Measurements from ENCODE around the gene KDM6A.
"Not testable (repeated sequence)": the region's sequence is repeated elsewhere in the genome, so short reads cannot be mapped to it uniquely, and the experiment has no call there.

KDM6A gene

DNA sequence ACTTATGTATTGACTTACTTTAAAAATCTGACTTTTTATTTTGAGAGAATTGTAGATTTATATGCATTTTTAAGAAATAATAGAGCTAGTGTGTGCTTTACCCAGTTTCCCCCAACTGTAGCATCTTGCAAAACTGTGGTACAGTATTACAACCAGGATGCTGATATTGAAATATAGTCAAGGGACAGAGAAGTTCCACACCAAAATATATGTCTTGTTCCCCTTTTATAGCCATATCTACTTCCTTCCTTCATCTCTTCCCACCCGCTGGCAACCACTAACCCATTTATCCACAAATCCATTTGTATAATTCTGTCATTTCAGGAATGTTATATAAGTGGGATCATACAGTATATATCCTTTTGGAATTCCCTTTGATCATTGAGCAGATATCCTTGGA lies 16.8 kb downstream of the KDM6A start:
- no peak for DNase-seq (ENCODE audit: low read depth)

DNA sequence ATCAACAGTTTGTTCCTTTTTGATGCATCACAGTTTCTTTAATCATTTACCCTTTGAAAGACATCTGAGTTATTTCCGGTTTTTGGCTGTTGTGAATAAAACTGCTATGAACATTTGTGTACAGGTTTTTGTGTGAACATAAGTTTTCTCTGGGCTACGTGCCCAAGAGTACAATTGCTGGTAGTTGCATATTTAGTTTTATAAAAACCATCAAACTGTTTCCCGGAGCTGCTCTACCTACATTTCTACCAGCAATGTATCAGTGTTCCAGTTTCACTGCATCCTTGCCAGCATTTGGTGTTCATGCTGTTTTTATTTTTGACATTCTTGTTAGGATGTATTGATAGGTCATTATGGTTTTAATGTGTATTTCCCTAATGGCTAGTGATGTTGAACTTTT lies 17.3 kb downstream of the KDM6A start:
- no peak for DNase-seq (ENCODE audit: low read depth)

DNA sequence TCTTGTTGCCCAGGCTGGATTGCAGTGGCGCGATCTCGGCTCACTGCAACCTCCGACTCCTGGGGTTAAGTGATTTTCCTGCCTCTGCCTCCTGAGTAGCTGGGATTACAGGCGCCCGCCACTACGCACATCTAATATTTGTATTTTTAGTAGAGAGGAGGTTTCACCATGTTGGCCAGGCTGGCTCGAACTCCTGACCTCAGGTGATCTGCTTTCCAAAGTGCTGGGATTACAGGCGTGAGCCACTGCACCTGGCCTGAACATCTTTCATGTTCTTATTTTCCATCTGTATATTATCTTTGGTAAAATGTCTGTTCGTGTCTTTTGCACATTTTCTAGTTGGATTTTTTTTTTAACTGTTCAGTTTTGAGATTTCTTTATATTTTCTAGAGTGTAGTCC lies 17.7 kb downstream of the KDM6A start:
- not testable (repeated sequence) for DNase-seq (ENCODE audit: low read depth)

DNA sequence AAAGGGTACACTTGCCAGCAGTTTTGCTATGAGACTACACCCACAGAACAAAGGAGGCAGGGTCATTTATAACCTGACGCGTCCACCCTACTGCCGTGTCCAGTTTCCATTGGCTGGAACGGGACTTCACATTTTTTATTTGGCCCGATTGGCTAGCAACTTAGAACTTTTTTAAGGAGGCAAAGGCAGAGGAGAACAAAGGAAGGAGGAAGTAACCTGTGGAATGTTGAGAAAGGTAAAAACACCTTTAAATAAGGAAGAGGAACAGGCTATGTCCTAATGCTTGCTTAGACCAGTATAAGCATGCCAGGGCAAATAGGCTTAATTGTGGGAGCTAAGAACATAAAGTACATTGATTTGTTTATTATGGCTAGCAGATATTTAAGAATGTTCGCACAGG lies 18.7 kb downstream of the KDM6A start:
- DNase-seq (ENCODE audit: low read depth), result no peak

DNA sequence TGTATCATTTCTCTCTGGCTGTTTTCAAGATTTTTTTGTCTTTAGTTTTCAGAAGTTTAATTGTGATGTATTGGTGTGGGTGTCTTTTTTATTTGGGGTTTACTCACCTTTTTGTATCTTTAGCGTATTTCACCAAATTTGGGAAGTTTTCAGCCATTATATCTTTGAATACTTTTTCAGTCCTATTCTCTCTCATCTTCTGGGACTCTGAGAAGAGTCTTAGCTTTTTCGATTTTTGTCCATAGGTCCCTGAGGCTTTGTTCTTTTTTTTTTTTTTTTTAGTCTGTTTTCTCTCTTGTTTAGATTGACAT lies 23.8 kb downstream of the KDM6A start:
- DNase-seq (ENCODE audit: low read depth), result no peak

DNA sequence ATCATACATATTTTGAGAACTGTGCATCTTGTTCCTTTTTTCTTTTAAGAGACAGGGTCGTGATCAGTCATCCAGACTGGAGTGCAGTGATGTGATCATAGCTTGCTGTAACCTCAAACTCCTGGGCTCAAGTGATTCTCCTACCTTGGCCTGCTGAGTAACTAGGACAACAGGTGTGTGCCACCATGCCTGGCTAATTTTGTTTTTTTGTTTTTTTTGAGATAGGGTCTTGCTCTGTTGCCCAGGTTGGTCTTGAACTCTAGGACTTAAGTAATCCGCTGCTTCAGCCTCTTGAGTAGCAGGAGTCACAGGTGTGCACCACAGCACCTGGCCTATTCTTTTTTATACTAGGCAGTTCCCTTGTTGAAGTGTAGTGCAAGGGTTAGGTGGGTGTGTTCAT lies 24.6 kb downstream of the KDM6A start:
- no peak for DNase-seq (ENCODE audit: low read depth)

DNA sequence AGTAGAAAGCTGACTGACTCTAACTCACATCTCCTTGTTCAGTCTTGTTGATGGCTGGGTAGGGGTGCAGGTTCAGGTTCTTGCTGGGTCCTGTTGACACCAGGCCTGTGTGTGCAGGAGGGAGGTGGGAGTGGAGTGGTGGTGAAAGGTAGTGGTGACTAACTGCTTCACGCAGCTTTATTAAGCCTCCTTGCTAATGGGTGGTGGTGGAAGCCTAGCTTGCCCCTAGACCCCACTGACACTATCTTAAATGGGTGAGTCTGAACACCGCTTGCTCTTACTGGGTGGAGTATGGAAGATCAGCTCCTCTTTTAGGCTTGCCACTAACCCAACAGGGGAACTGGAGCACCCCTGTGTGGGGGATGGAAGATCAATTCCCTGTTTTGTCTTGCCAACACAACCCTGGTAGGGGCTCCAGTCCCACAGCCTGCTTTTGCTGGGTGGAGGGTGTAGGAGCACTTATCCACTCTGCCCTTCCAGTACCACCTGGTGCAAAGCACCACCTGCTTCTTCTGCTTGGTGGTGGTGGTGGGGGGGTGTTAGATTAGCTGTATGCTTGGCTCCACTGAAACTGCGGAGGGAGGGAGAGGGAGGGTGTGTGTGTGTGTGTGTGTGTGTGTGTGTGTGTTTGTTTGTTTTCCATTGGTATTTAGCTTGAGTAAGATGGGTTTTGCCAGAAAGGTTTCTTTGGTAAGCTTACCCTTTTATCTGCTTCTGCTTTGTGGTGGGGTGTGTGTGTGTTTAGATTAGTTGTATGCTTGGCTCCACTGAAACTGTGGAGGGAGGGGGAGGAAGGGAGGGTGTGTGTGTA lies 25.6 kb downstream of the KDM6A start:
- DNase-seq (ENCODE audit: low read depth), result no peak

DNA sequence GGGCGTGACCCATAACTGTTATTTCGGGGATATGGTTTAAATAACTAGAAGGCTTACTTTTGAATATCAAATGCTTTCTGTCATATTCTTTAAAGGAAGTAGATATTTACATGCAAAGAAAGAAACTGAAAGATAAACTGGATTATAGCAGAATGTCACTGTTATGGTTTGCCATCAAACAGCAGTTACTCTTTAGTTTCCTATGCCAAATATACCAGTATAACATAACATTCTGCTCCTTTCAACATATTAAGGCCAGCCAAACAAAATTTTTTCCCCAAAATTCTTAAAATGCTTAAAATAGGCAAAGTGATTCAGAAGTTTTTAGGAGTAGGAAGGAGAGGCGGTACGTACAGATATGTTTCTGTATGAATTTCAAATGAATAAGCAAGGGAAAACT lies 27.0 kb downstream of the KDM6A start:
- no peak for DNase-seq (ENCODE audit: low read depth)

DNA sequence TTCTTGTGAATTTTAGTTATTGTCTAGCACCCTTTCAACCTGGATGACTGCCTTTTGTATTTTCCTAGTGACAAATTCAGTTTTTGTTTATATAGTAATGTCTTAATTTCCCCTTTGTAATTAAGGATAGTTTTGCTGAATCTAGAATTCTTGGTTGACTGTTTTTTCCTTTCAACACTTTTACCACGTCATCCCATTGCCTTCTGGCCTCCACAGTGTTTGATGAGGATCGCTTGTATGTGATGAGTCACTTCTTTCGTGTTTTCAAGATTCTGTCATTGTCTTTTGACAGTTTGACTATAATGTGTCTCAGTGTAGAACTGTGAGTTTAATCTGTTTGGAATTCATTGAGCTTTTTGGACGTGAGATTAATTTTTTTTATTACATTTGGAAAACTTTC lies 30.1 kb downstream of the KDM6A start:
- no peak for DNase-seq (ENCODE audit: low read depth)

DNA sequence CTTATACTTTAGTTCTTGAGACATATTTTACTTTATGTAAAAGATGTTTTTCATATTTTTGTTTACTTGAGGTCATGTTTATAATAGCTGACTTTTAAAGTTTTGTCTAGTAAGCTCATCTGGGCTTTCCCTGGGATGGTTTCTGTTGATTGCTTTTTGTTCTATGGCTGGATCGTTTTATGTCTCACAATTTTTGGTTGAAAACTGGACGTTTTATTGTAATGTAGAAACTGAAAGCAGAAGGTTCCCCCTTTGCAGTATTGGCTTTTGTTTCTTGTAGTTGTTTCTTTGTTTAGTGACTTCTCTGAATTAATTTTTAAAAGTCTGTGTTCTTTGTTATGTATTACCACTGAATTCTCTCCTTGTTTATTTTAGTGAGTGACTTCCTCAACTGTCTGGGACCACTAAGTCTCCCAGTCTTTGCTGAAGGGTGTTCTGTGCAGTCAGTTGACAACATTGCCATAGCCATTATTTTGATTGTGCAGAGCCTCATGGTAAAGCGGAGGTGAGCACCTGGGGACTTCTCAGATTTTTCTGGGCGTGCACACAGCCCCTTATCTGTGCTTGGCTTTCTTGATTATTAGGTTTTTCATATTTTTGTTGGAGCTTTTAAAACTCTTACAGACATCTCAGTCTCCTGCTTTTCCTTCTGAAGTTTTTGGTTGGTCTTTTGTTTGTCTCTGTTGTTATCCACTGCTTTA lies 31.0 kb downstream of the KDM6A start:
- DNase-seq (ENCODE audit: low read depth), result no peak

DNA sequence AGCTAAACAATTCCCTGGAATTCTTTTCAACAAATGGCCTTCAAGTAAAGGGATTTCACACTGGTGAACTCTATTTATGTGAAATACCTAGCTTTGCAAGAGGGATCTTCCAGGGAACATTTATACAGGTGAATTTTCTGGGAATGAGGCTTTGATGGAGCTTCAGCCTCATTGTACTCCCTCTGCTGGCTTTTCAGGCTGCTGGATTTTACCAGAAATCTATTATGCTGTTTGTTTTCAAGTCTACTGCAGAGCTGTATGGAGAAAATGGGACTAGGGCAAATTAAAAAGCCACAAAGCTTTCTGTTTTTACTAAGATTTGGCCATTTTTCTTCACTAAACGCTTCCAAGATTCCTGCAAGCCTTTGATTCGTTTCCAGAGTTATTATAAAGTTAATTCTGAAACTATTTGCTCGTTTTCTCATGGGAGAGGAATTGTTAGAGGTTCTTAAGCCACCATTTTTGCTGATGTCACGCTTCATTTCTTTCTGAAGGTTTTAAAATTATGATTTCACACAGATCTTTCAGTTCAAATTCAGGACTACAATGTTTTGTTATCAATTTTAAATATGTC lies 31.6 kb downstream of the KDM6A start:
- DNase-seq (ENCODE audit: low read depth), result no peak

DNA sequence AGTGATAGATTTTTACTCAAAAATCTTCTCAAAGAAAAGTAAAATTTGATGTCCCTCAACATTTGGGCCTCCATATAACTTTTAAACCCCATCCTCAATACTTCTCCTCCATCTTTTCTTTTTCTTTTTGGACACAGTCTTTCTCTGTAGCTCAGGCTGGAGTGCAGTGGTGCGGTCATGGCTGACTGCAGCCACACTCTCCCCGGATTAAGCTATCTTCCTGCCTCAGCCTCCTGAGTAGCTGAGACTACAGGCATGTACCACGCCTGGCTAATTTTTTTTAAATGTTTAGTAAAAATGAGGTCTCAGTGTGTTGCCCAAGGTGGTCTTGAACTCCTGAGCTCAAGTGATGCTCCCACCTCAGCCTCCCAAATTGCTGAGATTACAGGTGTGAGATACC lies 33.1 kb downstream of the KDM6A start:
- no peak for DNase-seq (ENCODE audit: low read depth)

DNA sequence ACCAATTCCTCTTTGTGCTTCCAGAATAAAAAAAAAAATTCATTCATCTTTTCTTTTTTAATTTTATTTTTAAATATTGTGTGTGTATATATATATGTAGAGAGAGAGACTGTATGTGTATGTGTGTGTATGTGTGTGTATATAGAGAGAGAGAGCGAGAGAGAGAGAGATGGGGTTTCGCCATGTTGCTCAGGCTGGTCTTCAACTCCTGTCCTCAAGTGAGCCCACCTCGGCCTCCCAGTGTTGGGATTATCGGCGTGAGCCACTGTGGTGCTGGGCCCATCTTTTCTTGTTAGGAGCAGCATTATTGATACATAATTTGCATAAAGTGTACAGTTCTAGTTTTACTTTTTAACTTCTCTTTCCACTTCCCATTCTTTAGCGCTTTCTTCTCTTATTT lies 33.6 kb downstream of the KDM6A start:
- no peak for DNase-seq (ENCODE audit: low read depth)

DNA sequence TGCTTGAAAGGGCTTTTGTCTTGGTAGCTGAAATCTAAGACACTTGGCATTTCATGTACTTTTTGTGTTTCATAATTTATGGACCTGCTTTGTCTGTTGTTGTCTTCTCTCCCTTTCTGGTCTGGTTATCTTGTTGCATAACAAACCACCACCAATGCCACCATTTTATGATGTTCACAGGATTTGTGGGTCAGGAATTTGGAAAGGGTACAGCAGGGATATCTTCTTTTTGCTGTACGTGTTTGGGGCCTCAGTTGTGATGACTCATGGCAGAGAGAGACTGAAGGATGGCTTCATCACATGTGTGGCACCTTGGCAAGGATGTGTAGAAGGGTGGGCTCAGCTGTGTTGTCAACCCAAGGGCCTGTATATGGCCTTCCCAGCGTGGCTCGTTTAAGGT lies 35.2 kb downstream of the KDM6A start:
- DNase-seq (ENCODE audit: low read depth), result no peak

DNA sequence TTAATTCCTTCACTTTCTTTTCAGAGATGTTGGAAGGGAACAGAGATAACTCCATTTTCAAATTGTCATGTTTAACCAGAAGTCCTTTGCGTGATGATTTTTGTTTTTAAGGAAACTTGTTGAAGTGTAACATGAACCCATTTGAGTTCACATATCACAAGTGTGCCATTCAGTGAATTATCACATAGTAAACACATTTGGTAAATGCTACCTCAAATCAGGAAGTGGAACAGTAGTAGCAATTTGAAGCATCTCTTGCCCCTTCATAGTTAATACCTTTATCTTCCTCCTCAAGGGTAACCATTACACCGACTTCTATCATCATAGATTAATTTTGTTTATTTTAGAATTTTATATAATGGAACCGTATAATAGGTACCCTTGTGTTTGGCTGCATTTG lies 35.8 kb downstream of the KDM6A start:
- no peak for DNase-seq (ENCODE audit: low read depth)

DNA sequence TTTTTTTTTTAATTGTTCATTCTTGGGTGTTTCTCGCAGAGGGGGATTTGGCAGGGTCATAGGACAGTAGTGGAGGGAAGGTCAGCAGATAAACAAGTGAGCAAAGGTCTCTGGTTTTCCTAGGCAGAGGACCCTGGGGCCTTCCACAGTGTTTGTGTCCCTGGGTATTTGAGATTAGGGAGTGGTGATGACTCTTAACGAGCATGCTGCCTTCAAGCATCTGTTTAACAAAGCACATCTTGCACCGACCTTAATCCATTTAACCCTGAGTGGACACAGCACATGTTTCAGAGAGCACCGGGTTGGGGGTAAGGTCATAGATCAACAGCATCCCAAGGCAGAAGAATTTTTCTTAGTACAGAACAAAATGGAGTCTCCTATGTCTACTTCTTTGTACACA lies 37.5 kb downstream of the KDM6A start:
- not testable (repeated sequence) for DNase-seq (ENCODE audit: low read depth)

DNA sequence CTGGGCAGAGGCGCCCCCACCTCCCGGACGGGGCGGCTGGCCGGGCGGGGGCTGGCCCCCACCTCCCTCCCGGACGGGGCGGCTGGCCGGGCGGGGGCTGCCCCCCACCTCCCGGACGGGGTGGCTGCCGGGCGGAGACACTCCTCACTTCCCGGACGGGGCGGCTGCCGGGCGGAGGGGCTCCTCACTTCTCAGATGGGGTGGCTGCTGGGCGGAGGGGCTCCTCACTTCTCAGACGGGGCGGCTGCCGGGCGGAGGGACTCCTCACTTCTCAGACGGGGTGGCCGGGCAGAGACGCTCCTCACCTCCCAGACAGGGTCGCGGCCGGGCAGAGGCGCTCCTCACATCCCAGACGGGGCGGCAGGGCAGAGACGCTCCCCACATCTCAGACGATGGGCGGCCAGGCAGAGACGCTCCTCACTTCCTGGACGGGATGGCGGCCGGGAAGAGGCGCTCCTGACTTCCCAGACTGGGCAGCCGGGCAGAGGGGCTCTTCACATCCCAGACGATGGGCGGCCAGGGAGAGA lies 38.1 kb downstream of the KDM6A start:
- not testable (repeated sequence) for DNase-seq (ENCODE audit: low read depth)

DNA sequence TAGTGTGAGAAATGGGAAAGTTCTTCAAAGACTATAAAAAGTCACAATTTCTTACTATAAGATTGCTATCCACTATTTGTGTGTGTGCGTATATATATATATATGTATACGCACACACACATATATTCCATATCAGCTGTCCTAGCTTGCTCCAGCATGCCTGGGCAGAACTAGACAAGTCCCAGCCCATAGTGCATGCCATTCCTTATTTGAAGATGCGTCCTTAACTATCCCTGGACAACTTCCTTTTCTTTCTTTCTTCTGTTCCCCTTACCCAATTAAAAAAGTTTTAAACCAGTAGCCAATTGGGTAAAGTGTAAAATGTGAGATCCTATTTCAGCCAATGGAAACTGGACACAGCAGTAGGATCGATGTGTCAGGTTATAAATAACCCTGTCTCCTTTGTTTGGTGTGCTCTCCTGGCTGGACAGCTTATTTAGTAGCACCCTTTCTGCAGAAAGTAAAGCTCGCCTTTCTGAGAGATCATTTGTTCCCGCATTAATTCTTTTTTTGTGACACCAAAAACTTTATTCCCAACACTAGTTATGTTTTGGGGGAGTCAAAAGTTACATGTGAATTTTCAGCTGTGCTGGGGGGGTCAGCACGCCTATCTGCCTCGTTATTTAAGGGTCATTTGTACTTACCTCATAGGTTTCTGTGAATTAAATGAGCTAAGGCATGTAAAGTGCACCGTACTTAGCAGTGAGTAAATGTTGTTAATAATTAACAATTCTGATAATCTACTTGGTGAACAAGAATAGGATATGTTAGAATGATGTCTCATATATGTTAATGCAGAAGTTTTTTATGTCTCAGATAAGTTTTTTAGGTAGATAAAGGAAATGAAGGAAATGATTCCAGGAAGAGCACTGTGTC lies 40.9 kb downstream of the KDM6A start:
- no peak for DNase-seq (ENCODE audit: low read depth)

DNA sequence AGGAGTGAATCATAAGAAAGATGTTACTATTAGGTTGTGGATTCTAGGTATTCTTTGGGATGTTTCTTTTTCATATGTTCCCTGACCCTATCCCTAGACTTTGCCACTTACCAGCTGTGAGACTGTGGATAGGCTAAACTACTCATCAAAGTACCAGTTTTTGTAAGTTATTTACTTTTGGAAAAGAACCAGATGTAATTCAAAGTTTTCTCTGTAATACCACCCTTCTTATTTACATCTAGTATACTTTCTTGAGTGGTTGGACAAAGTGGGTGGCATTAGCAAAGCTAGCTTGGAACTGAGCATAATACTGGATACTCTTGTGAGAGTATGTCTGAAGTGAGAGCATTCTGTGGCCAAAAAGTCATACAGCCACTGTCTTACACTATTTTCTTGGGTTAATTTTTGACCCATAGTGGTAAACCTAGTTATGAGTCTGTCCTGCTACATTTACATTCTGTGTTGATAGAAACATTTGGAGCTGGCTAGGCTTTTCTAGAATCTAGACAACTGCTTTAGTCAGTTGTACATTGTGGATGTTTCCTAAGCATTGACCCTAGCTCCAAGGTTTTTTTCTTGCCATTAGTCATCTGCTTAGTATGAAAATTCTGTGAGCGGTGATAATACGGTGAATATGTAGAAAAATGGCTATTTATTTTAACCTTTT lies 41.7 kb downstream of the KDM6A start:
- no peak for DNase-seq (ENCODE audit: low read depth)

DNA sequence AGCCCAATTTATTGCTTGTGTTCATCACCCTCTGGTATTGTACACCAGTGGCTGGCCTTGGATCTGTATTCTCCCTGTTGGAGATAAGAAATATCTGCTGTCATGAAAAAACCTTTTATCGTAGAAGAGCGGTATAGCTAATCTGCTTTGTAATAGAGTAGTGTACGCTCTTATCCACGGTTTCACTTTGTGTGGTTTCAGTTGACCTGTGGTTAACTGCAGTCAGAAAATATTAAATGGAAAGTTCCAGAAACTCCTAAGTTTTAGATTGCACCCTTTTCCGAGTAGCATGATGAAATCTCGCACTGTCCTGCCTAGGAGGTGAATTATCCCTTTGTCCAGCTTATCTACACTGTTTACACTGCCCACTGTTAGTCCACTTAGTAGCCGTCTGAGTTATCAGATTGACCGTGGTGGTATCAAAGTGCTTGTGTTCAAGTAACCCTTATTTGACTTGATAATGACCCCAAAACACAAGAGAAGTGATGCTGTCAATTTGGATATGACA lies 42.4 kb downstream of the KDM6A start:
- no peak for DNase-seq (ENCODE audit: low read depth)

DNA sequence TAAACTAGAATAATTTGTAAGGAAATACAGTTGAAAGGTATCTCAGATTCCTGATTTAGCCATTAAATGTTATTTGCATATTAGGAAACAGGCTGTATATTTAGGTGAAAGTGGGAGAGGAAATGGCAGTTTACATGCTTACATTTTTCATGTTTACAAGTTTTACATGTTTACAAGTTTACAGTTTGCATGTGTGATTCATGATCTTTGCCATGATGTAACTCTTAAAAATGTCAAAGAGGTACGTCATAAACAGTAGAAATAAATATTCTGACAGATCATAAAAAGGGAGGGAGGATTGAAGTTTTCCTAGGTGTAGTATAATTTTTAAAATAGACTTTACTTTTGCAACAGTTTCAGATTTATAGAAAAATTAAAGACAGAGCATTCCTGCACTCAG lies 45.7 kb downstream of the KDM6A start:
- DNase-seq (ENCODE audit: low read depth), result no peak

DNA sequence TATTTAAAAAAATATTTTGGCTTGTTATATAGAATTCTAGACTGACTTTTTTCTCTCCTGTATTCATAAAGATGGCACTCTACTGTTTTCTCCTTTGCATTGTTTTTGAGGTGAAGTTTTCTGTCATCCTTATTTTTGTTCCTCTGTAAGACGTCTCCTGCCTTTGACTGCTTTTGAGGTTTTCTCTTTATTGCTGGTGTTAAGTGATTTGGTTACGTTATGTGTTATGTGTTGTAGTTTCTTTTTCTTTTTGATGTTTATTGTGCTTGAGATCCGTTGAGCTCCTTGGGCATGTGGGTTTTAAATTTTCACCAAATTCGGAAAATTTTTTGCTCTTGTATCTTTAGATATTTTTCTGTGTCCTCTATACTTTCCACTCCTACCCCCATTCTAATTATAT lies 50.0 kb downstream of the KDM6A start:
- DNase-seq (ENCODE audit: low read depth), result no peak

Measured in stromal cell of bone marrow (primary cell).